ENCODE data around the gene PET100.

Gene PET100

DNA sequence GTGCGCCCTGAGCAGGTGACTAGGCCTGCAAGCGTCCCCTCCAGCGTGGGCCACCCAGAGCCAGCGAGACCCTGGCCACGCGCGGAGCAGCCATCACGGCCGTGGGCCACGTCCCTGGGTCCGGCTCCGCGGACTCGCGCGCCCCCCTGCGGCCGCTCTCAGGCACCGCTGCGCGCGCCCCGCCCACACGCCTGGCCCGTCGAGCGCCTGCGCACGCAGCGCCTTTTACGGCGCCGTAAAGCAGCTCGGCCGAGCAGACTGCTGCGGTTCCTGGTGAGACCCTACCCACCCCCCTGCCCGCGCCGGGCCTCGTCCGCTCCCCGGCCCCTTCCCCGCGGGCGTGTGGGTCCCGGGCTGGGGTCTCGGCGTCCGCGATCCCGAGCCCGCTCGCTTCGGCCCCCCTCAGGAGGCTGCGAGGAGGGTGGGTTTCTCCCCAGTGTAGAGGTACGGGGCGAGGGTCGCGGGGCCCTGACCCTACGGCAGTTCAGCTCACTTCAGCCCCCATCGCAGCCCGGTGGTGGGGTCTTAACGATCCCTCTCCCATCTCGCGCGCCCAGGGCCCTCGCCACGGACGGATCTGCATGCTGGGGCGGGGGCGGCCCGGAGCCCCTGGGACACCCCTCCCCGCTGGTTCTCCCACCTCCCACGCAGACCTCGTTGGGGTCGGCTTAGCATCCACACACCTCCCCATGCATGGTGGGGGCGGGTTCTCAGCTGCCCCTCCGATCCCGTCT is 51.2 kb downstream of the PET100 start, which contains the start of gene TRAPPC5:
TRAPPC5 (plus strand) TSS at position 228 of the 734 bp plus-strand sequence. CDS start 1,421 bp downstream, outside the sequence.
- peak; percentile 81 for DNase-seq
